Measurements from ENCODE around the gene TP53I3. TPM values are rescaled to one million over a fixed set of nuclear protein-coding genes. Genes with fewer than 3 reads are reported as not detected.

Gene TP53I3
- total and polyA plus RNA-seq, 2 of the 4 experiments (the other 2 are of a cell fraction): 25.5 to 42.2 TPM

GRCh38 chr2:24075259-24075658 lies 9.4 kb downstream of the TP53I3 start:
- Histone ChIP-seq H3K14ac (replicated peaks; ENCODE audit: low read depth, low read length) (no peak overlapping the region), H2BK120ac (ENCODE audit: low read depth, low read length) (no peak overlapping the region), H2BK20ac (ENCODE audit: low read depth, low read length) (no peak overlapping the region), H3K27me3 (ENCODE audit: control insufficient read depth, insufficient read depth, low read length) (no peaks in the 10 kb centered on the region), H3K9ac (ENCODE audit: low read depth, low read length) (peak overlapping the region; percentile 82; the same call in 1 of the 2 replicates), H3K9me3 (ENCODE audit: control insufficient read depth, insufficient read depth, low read length) (no peaks in the 10 kb centered on the region), H2BK15ac (ENCODE audit: low read depth, low read length) (no peak overlapping the region), H3K56ac (ENCODE audit: extremely low read depth, insufficient read depth, low read length) (no peak overlapping the region), H4K91ac (ENCODE audit: insufficient read depth, low read depth, low read length) (no peak overlapping the region), H3K4me1 (ENCODE audit: control insufficient read depth, insufficient read depth, low read length) (peaks cover 3% of the 10 kb centered on the region; the same call in 1 of the 2 replicates), H3K36me3 (ENCODE audit: control insufficient read depth, insufficient read depth, low read length) (peaks cover 12% of the 10 kb centered on the region), H3K79me1 (ENCODE audit: low read depth in 1 of 2, low read length in 2 of 2) (peaks cover 19 to 40% of the 10 kb centered on the region in 2 experiments; a peak in 3 of 4 replicates), H4K8ac (ENCODE audit: low read depth in 2 of 2, low read length in 2 of 2) (peak overlapping the region in 1 of 2 experiments; percentile 9; a peak in 1 of 4 replicates), H4K5ac (ENCODE audit: low read depth, low read length) (no peak overlapping the region), H3K4me2 (ENCODE audit: low read depth, low read length) (peak overlapping the region; percentile 71), H3K9me1 (ENCODE audit: insufficient read depth, low read length) (no peaks in the 10 kb centered on the region), H2BK5ac (ENCODE audit: low read depth, low read length, poor library complexity, severe bottlenecking) (no peak overlapping the region), H4K20me1 (ENCODE audit: insufficient read depth, low read length) (no peaks in the 10 kb centered on the region; the same call in 1 of the 2 replicates), H3K27ac (ENCODE audit: insufficient read depth, low read length) (no peak overlapping the region), H3K18ac (ENCODE audit: low read depth, low read length) (no peak overlapping the region), H3K4me3 (ENCODE audit: insufficient read depth, low read depth, low read length) (peak overlapping the region; percentile 73), H2AFZ (replicated peaks; ENCODE audit: low read length, poor library complexity) (no peak overlapping the region), H3K23ac (ENCODE audit: low read depth, low read length) (no peak overlapping the region), H2AK9ac (replicated peaks; ENCODE audit: low read depth, low read length, poor library complexity) (no peak overlapping the region), H3K4ac (ENCODE audit: low read depth, low read length) (no peak overlapping the region), H2AK5ac (ENCODE audit: low read depth, low read length) (no peak overlapping the region)
- 100% methylated on average over 1 of the region's 5 CpGs; no CpG with 5 or more reads in 1 of the 2 experiments for WGBS, 2 experiments (ENCODE audit: extremely low coverage in 2 of 2, insufficient read length in 1 of 2)
- intact Hi-C loops (cut with micrococcal nuclease) (no loop called here), dilution Hi-C loops (cut with HindIII; ENCODE audit: low sequenced_read_pairs, unreplicated experiment) (no loop called here), in situ Hi-C loops (cut with MboI; ENCODE audit: low sequenced_read_pairs) (loop anchor here (10.0 kb wide), 1 partner anchor 250 kb away; no protein-coding TSS in a partner anchor)
- TF ChIP-seq MAFK (IDR thresholded peaks at IDR 0.05; ENCODE audit: low read depth, low read length) (no peak), RCOR1 (IDR thresholded peaks at IDR 0.05; ENCODE audit: insufficient replicate concordance, low read length) (no peak), MXI1 (IDR thresholded peaks at IDR 0.05; ENCODE audit: borderline replicate concordance, low read depth, low read length) (no peak), MAZ (IDR thresholded peaks at IDR 0.05; ENCODE audit: borderline replicate concordance, low read depth, low read length) (no peak), POLR2A (IDR thresholded peaks at IDR 0.05; ENCODE audit: low read depth, low read length) (no peak), CHD1 (IDR thresholded peaks at IDR 0.05; ENCODE audit: low read depth, low read length) (no peak), SMC3 (IDR thresholded peaks at IDR 0.05; ENCODE audit: low read depth, low read length) (no peak), USF2 (IDR thresholded peaks at IDR 0.05; ENCODE audit: low read depth, low read length) (no peak), CEBPB (IDR thresholded peaks at IDR 0.05; ENCODE audit: low read depth, low read length) (no peak), RFX5 (IDR thresholded peaks at IDR 0.05; ENCODE audit: low read depth, low read length) (no peak), BHLHE40 (IDR thresholded peaks at IDR 0.05; ENCODE audit: low read depth, low read length) (no peak), NFE2L2 (IDR thresholded peaks at IDR 0.05; ENCODE audit: low read depth, low read length) (no peak), RAD21 (IDR thresholded peaks at IDR 0.05; ENCODE audit: low read length) (no peak), ELK1 (IDR thresholded peaks at IDR 0.05; ENCODE audit: borderline replicate concordance, low read depth, low read length) (no peak), FOS (IDR thresholded peaks at IDR 0.05; ENCODE audit: low read depth, low read length) (no peak)
- ChIA-PET CTCF (no interaction called here), POLR2A (ENCODE audit: unreplicated experiment) (interaction anchor here (0.7 kb wide), 1 partner anchor 9 kb away, joined by 10 read pairs; no protein-coding TSS in a partner anchor)
- ATAC-seq (ENCODE audit: low read depth) (no peak), DNase-seq (no peak)
- BruUV-seq (replicated peaks): no TSS peak
